PC-9 (cell line): ENCODE results near the gene SMIM10. TPM values are rescaled to one million over a fixed set of nuclear protein-coding genes. Genes with fewer than 3 reads are reported as not detected.
"Not testable (repeated sequence)": the region's sequence is repeated elsewhere in the genome, so short reads cannot be mapped to it uniquely, and the experiment has no call there.

ENCODE experiments used
- Bru-seq: library from RNA; stranded (reverse); fragments of 400-500 nt; gene quantifications from one replicate; lab custom pipeline; 2021; lab: Mats Ljungman, UMichigan
- BruChase-seq, 2 experiments: library from RNA; stranded (reverse); fragments of 400-500 nt; gene quantifications; one replicate each; lab custom pipeline; 2021; lab: Mats Ljungman, UMichigan
- BruUV-seq: library from RNA; stranded (reverse); fragments of 400-500 nt; replicated peaks from 2 replicates; lab custom pipeline; 2021; lab: Mats Ljungman, UMichigan
- CTCF ChIA-PET: fragments of 300-600 bp; sonication (Branson Sonifier 250); formaldehyde crosslinking; loops from one replicate; lab custom pipeline; 2022; ENCODE audit warnings: antibody characterized with exemption; lab: Charles Lee
- POLR2A ChIA-PET: fragments of 300-600 bp; sonication (Branson Sonifier 250); formaldehyde crosslinking; loops from one replicate; lab custom pipeline; 2022; ENCODE audit warnings: antibody characterized with exemption; ENCODE audit not compliant: unreplicated experiment; lab: Charles Lee
- DNase-seq, 2 experiments: peaks; one replicate each; pipeline versions ENCODE4 v3.0.0 to v3.0.0-alpha.2; 2015 to 2022; ENCODE audit warnings: mixed read lengths in 1 of 2
- H2AFZ ChIP-seq: fragments of 200-600 bp; sonication (generic); 2 replicates; pipeline ENCODE4 v1.8.1; 2017; ENCODE audit warnings: antibody characterized with exemption
- H3F3A ChIP-seq: fragments of 200-600 bp; sonication (generic); 2 replicates; pipeline ENCODE4 v1.8.1; 2017; ENCODE audit warnings: antibody characterized with exemption, mild to moderate bottlenecking, low read depth; ENCODE audit not compliant: insufficient read depth
- H3K27ac ChIP-seq: fragments of 200-600 bp; sonication (generic); 2 replicates; pipeline ENCODE4 v1.6.1; 2016; ENCODE audit warnings: mixed run types
- H3K27me3 ChIP-seq: fragments of 200-600 bp; sonication (generic); 2 replicates; pipeline ENCODE4 v1.6.1; 2016; ENCODE audit warnings: low read depth, mixed run types; ENCODE audit not compliant: insufficient read depth
- H3K36me3 ChIP-seq: fragments of 200-600 bp; sonication (generic); 2 replicates; pipeline ENCODE4 v1.6.1; 2016; ENCODE audit warnings: low read depth, mixed run types
- H3K4me1 ChIP-seq: fragments of 200-600 bp; sonication (generic); replicated peaks from 2 replicates; pipeline ENCODE4 v1.6.1; 2016; ENCODE audit warnings: mixed run types; ENCODE audit not compliant: insufficient read depth
- H3K4me2 ChIP-seq: fragments of 200-600 bp; sonication (generic); 2 replicates; pipeline ENCODE4 v1.6.1; 2017; ENCODE audit warnings: mixed run types
- H3K4me3 ChIP-seq: fragments of 200-600 bp; sonication (generic); 2 replicates; pipeline ENCODE4 v1.6.1; 2016; ENCODE audit warnings: mixed run types
- H3K79me2 ChIP-seq: fragments of 200-600 bp; sonication (generic); 2 replicates; pipeline ENCODE4 v1.6.1; 2017; ENCODE audit warnings: low read depth, mixed run types
- H3K9me2 ChIP-seq: fragments of 200-600 bp; sonication (generic); 2 replicates; pipeline ENCODE4 v1.8.1; 2017; ENCODE audit warnings: mild to moderate bottlenecking; ENCODE audit not compliant: insufficient read depth
- H3K9me3 ChIP-seq: fragments of 200-600 bp; sonication (generic); 2 replicates; pipeline ENCODE4 v1.8.1; 2016; ENCODE audit warnings: low read depth; ENCODE audit not compliant: insufficient read depth
- H4K20me1 ChIP-seq: fragments of 200-600 bp; sonication (generic); 2 replicates; pipeline ENCODE4 v1.8.1; 2017; ENCODE audit not compliant: insufficient read depth
- CTCF ChIP-seq: fragments of 200-600 bp; sonication (generic); conservative IDR thresholded peaks from 2 replicates; pipeline ENCODE4 v1.6.1; 2017; ENCODE audit warnings: mixed run types, antibody characterized with exemption, mild to moderate bottlenecking, moderate library complexity
- EZH2 ChIP-seq: fragments of 200-600 bp; sonication (generic); IDR thresholded peaks from 2 replicates; pipeline ENCODE4 v1.8.0; 2017; ENCODE audit warnings: antibody characterized with exemption, low read depth
- intact Hi-C: fragments of 100-400 bp; cut with micrococcal nuclease; formaldehyde crosslinking; loops from one replicate; pipeline ENCODE4 v1.10.0; 2022; ENCODE audit not compliant: unreplicated experiment
- long read RNA-seq: library from polyadenylated mRNA; stranded (forward); transcript quantifications from one replicate; pipeline ENCODE4 v2.0.0, GENCODE V29; 2022
- total RNA-seq: library from RNA; stranded (reverse); gene quantifications from 2 replicates; pipeline ENCODE4 v1.2.3, GENCODE V29; 2021

Gene SMIM10
- total RNA-seq (0.50 and 0.52 TPM in 2 replicates), Bru-seq, nascent RNA (percentile 23 among the genes with signal in this experiment), BruChase-seq, experiment 1, labeled RNA remaining after a 2-hour chase (percentile 33 among the genes with signal in this experiment), BruChase-seq, experiment 2, labeled RNA remaining after a 6-hour chase (percentile 47 among the genes with signal in this experiment)
- long read RNA-seq: 0 reads

- CTCF ChIA-PET: no interaction called here
- Histone ChIP-seq H3K4me3 (no peak within 1 kb of the TSS), H2AFZ (no peak within 1 kb of the TSS), H3K4me1 (no peaks in the 10 kb centered on the region), H3K27me3 (no peaks in the 10 kb centered on the region), H4K20me1 (no peaks in the 10 kb centered on the region), H3K9me2 (no peaks in the 10 kb centered on the region), H3K9me3 (no peaks in the 10 kb centered on the region), H3K4me2 (no peak within 1 kb of the TSS), H3K79me2 (no peaks in the 10 kb centered on the region), H3K36me3 (no peaks in the 10 kb centered on the region), H3K27ac (no peak within 1 kb of the TSS), H3F3A (no peaks in the 10 kb centered on the region)
- peak in 1 of 2 experiments; percentile 39 for DNase-seq
- TF ChIP-seq EZH2 (no peak), CTCF (no peak)
- intact Hi-C loops: no loop called here
- POLR2A ChIA-PET: no interaction called here
- no TSS peak for BruUV-seq
These were observed at the start of gene SMIM10 for GRCh38 chrX:134990801-134991481. Gene SMIM10, plus strand, starts transcription at chrX:134990991. Its CDS starts 105 bp downstream, at chrX:134991096.

DNA sequence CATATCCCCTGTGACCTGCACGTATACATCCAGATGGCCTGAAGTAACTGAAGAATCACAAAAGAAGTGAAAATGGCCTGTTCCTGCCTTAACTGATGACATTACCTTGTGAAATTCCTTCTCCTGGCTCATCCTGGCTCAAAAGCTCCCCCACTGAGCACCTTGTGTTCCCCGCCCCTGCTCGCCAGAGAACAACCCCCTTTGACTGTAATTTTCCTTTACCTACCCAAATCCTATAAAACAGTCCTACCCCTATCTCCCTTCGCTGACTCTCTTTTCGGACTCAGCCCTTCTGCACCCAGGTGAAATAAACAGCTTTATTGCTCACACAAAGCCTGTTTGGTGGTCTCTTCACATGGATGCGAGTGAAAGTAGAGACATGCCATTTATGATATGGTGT is 44.4 kb upstream of the SMIM10 start:
- H3K9me3 ChIP-seq, H2AFZ ChIP-seq, DNase-seq, H3K4me2 ChIP-seq, H4K20me1 ChIP-seq, POLR2A ChIA-PET, H3K27me3 ChIP-seq, H3K4me3 ChIP-seq, H3K9me2 ChIP-seq, H3K36me3 ChIP-seq, BruUV-seq, intact Hi-C loops, H3K27ac ChIP-seq, CTCF ChIA-PET, H3K79me2 ChIP-seq: not testable (repeated sequence)
- peaks cover 33% of the 10 kb centered on the region for H3F3A ChIP-seq
- H3K4me1 ChIP-seq: peaks cover 43% of the 10 kb centered on the region

- H3F3A ChIP-seq: peaks cover 33% of the 10 kb centered on the region
- no peaks in the 10 kb centered on the region for H4K20me1 ChIP-seq
- no peaks in the 10 kb centered on the region for H3K79me2 ChIP-seq
- H3K9me2 ChIP-seq: no peaks in the 10 kb centered on the region
- ChIA-PET CTCF (interaction anchor here (0.5 to 0.7 kb wide), 2 partner anchors 50 to 706 kb away, joined by 3 to 4 read pairs; no protein-coding TSS in a partner anchor), POLR2A (no interaction called here)
- H3K4me2 ChIP-seq: peak overlapping the region; percentile 65
- H3K4me3 ChIP-seq: peak overlapping the region; percentile 38; the same call in 1 of the 2 replicates
- no peaks in the 10 kb centered on the region for H3K36me3 ChIP-seq
- H3K27ac ChIP-seq: peak overlapping the region; percentile 97
- peaks cover 52% of the 10 kb centered on the region for H3K4me1 ChIP-seq
- peak; percentile 36 to 98 for DNase-seq
- TF ChIP-seq EZH2: no peak
- no peak for TF ChIP-seq CTCF
- H2AFZ ChIP-seq: no peak overlapping the region
- no peaks in the 10 kb centered on the region for H3K27me3 ChIP-seq
- no TSS peak for BruUV-seq
- intact Hi-C loops: no loop called here
- H3K9me3 ChIP-seq: no peaks in the 10 kb centered on the region; the same call in 1 of the 2 replicates
These were observed 42.2 kb upstream of the SMIM10 start for GRCh38 chrX:134948333-134949241.
